Activated T-cell treated with anti-CD3 and anti-CD28 coated beads, Interleukin-2, amount 50 U/mL, for 1 hour (primary cell): ENCODE results near the gene KLF12.

Experiments used
- DNase-seq: peaks from one replicate; pipeline ENCODE4 v3.0.0-alpha.2; 2020

KLF12 gene

GRCh38 chr13:74134777-74135325, 647 bp upstream of the KLF12 start:
- DNase-seq: peak; percentile 79

- DNase-seq: peak; percentile 84
Measured at GRCh38 chr13:74133657-74134201, 475 bp downstream of the KLF12 start.

DNA sequence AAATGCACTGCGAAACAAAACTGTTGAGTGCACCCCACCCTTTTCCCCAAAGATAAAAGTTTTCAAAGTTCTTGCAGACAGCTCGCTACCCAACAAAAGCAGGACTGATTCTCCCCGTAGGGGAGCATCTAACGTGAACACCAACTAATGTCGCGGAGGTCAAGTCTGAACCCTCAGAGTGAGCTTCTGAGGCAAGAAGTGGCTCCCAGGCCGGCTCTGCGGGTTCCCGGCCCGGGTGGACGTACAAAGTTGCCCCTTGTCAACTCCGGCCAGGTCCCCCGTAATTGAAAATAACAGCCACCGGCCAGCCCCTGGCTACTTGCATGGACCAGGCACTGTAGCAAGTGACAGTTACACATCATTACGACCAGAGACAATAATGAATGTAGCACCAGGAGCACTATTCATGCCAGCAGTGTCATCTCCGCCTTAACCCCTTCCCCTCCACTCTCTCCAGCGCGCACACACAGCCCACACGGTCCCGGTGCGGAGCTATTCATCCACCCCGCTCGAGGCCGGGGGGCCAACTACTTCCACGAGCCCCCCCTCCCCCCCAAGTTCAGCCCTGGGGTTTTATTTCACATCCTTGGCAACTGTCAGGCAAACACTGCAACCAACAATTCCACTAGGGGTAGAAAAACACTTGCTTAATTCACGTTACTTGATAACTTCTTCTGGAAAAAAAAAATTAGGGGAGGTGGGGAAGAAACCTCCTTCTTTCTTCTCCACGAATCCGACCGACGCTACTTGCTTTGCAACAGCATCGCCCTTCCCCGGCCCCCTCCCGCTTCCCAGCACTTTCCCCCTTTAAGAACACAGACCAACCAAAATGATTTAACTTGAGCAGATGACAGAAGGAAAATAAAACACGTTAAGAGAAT, 1.2 kb downstream of the KLF12 start:
- DNase-seq: peak; percentile 65

DNA sequence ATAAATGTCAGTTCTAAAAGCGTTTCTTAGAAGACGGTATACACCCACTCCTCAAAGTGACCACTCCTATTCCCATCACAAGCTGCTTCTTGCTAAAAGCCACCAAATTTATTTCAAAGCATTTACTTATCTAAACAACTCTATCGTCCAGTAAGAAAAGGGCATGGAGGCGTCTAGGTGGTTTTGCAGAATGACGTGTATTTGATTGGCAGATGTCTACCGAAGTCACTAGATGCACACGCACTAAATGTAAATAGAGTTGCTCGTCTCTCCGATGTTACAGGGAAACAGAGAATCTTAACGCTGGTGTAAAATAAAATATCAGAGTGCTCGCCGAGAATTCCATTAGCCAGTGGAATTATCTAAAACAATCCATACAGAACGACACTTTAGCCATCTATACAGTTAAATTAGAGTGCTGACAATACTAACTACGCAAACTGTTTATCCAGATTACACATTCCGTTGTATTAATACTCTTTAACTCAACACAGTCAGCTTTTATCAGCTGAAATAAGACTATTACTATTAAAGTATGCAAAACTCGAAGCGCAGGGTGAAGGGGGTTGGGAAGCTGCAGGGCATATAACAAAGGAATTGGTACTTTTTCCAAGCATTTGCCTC, 1.9 kb downstream of the KLF12 start:
- DNase-seq: no peak

DNA sequence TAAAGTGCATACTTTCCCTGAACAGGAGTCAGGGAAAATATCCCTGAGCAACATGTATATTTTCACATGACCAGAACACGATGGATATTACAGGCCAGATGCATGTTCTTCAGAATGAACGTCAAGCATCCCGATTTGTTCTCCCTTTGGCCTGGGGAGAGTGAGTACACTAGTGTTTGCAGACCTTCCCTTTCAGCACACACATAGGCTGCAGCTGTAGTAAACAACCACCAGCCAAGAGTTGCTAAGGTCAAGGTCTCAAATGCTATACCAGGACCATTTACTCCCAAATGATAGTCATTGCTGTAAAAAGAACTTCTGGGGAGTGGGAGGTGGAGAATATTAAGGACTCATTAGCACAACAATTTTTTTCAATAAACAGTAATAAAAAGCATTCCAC, 3.0 kb downstream of the KLF12 start:
- DNase-seq: no peak

DNA sequence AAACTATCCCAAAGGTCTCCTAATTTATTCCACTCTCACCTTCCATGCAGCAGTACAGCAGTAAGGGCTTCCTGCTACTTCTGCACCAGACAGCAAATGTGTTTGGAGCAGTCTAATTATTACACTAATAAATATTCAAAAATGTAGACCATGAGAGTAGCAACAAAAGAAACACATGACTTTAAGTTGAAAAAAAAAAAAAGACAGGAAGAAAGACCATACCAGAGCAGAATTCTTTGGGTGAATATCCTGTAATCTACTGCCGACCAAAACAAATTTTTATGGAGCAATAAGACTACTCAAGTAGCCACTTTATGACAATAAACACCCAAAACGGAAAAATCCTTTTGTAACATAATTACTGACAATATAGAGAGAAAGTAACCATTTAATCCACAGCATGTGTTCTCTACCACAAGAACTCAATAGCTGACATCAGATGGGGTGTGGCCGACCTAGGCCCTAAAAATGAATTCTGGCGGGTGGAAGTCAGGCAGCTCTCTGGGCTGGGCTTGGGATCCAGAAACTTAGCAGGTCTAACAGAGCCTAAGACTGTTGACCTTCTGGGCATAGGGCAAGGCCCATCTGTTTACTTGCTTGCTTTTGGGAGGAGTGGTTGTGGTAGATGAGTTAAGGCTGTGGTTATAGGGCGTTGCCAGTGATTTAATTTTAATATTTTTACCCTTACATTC, 4.6 kb downstream of the KLF12 start:
- peak; percentile 41 for DNase-seq

DNA sequence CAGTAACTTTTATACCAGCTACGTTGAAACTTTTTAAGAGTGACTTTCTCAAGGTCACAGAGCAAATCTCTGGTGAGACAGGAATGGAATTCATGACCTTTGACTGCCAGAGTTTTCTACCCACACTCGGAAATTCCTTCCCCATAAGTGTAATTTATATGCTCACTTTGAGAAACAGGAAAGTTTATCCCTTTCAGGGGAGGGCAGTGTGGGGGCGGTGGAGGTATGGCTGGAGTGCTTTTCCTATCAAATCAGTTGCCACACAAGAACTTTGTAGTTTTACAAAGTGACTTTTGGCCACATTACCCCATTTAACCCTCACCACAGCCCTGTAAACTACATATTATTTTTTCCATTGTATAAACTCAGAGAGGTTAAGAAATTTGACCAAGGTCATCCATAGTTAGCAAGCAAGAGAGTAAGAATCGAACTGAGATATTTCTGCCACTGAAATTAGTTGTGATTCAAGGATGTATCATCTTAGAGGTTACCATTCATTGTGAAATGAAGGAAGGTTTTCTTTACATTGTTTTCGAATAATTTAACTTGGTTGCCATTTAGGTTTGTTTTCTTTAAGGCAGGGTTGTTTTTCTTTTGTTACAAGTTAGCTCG, 5.9 kb downstream of the KLF12 start:
- no peak for DNase-seq

GRCh38 chr13:74118328-74118727, 15.9 kb downstream of the KLF12 start:
- no peak for DNase-seq

DNA sequence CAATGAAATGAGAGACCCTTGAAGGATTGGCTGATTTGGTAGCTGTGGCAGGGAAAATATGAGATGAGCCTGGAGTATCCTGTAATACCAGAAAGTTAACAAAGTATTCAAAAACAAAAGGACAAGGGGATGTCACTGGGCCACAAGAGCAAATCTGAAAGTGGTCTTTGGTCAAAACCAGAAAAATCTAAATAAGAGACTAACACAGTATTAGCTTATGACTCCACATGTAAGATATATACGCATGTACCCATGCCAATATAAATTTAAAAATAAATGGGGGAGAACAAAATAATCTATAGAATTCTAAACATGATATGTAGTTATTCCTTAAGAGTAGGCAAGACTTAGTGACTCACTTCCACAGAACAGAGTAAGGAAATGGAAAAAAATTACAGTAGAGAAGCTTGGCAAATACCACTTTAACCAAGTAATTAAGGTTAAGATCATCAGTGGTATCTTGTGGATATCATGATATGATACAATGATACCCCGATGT, 16.9 kb downstream of the KLF12 start:
- no peak for DNase-seq

GRCh38 chr13:74115133-74115532, 19.1 kb downstream of the KLF12 start:
- DNase-seq: no peak

- DNase-seq: no peak
Measured at GRCh38 chr13:74114641-74115040, 19.6 kb downstream of the KLF12 start.

DNA sequence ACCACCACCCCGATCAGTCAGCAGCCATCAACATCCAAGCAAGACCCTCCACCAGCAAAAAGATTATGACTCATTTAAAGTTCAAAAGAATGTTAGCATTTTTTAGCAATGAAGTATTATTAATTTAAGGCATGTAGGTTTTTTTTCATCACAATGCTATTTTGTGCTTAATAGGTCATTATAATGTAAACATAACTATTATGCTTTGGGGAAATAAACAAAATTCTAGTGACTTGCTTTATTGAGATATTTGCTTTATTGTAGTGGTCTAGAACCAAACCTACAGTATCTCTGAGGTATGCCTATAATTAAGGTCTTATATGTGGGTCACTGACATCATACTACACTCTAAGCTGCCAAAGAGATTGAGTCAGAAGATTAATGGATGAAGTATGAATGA, 20.0 kb downstream of the KLF12 start:
- DNase-seq: no peak

DNA sequence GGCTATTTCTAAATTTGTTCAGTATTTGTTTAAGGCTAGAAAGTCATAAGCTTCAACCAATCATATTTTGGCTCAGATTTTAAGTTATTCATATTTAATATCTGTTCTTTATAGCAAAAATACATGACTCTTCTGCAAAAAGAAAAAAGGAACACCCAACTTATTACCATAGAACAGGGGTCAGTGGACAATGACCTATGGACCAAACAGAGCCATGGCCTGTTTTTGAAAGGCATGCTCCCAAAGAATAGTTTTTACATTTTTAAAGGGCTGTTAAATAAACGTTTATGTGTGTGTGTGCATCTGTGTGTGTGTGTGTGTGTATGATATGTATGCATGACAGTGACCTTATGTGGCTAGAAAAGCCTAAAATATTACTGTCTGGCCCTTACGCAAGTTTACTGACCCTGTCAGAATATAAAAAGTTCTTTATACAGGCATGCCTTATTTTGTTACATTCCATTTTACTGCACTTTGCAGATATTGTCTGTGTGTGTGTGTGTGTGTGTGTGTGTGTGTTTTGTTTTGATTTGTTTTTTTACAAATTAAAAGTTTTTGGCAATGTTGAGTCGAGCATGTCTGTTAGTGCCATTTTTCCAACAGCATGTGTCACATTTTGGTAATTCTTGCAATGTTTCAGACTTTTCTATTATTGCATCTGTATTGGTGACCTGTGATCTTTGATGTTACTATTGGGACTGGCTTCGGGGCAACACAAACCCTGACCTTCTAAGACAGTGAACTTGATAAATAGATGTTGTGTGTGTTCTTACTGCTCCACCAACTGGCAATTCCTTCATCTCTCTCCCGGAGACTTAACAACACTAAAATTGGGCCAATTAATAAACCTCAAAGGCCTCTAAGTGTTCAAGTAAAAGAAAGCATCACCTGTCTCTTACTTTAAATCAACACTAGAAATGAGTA, 22.0 kb downstream of the KLF12 start:
- no peak for DNase-seq

DNA sequence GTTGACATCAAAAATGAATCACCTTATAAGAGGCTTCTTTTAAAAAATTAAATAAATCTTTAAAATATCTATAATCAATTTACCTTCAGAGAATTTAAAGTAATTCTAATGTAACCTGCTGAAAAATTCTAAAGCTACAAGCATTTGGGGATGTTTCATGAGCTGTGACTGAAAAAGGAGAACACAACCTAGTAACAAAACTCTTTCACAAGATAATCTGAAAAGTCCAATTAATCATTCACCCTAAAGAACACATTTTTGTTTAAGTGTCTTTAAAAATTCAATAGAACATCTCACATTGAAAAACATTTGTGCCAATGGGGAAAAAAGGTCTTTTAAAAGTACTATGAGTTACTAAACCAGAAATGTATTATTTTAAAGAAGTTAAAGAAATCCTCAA, 22.8 kb downstream of the KLF12 start:
- no peak for DNase-seq

DNA sequence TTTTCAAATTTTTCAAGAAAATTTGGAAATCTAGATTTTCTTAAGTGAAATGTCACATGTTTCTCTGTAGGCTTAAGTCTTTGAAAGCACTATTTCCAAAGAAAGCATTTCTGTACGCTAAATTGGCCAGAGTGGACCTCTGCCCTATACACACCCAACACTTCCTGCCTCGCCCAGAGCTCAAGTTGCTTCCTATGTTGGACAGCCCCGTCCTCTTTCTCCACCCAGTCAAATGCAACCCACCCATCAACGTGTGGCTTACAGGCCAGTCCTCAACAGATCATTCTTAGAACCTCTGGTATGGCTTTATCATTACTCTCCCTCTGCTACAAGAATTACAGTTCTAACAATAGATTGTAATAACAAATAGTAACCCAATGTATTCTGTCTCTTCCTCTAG, 24.2 kb downstream of the KLF12 start:
- no peak for DNase-seq

- no peak for DNase-seq
Measured at GRCh38 chr13:74107598-74107997, 26.6 kb downstream of the KLF12 start.

- no peak for DNase-seq
Measured at GRCh38 chr13:74105871-74106270, 28.3 kb downstream of the KLF12 start.

DNA sequence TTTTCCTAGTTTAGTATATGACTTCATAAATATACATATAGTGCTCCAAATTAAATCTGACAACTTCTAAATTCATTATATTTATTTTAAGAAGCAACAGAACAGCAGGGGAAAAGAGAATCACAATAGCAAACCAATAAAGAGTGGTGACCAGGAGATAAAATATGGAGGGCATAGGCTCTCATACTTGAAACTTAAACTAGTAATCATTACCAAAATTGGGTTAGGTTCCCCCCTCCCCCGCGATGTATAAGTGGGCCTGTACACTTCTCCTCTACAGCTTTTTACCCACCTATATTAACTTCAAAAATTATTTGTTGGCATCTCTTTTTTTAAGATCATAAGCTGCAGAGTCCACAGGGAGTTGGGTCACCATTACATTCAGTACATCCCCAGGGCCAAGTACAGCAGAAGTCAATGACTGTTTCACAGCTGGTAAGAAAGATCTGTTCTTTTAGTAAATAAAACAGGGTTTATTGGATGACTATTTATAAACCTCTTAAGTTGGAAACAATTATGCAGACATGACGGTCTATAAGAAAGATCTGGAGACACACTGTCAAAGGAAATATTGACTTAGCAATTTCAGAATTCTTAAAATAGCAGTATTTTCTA, 29.4 kb downstream of the KLF12 start:
- DNase-seq: no peak

DNA sequence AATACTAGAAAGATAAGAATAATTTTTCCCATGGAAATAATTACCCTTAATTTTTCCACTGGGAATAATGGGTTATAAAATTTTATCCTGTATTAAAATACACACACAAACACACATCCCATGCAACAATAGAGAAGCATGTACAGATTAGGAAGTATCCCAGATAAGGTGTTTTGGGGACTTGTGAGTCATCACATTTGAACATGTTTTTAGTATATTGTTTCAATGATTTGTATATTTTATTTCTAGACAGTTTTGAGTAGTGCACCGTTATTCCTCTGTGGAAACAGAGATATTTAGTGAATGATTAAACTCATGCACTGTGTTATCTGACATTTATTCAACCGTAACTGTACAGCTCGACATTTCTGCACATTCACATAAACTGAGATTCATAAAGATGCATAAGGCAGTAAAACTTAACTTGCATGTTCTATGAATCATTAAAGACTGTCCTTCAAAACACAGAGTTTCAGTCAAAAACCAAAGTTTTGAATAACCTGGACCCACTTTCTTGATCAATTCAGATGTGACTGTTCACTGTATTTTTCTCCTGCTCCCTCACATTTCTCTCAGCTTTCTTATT, 30.1 kb downstream of the KLF12 start:
- no peak for DNase-seq

- DNase-seq: no peak
Measured at GRCh38 chr13:74103196-74103595, 31.0 kb downstream of the KLF12 start.

GRCh38 chr13:74102691-74103090, 31.5 kb downstream of the KLF12 start:
- no peak for DNase-seq
